ENCODE measurements around the gene OXA1L.

GRCh38 chr14:22769369-22769768, 2.9 kb downstream of the OXA1L start:
- TF ChIP-seq CTCF (IDR thresholded peaks at IDR 0.05) = no peak
- TF ChIP-seq POLR2A (IDR thresholded peaks at IDR 0.05) = no peak
